ENCODE results near the gene MARK3. TPM values are rescaled to one million over a fixed set of nuclear protein-coding genes. Genes with fewer than 3 reads are reported as not detected.

MARK3 gene
- total and polyA plus RNA-seq, 2 of the 13 experiments (the other 11 are each of a cell fraction or from before 2014, with no cell fraction given): 47.7 to 56.6 TPM

DNA sequence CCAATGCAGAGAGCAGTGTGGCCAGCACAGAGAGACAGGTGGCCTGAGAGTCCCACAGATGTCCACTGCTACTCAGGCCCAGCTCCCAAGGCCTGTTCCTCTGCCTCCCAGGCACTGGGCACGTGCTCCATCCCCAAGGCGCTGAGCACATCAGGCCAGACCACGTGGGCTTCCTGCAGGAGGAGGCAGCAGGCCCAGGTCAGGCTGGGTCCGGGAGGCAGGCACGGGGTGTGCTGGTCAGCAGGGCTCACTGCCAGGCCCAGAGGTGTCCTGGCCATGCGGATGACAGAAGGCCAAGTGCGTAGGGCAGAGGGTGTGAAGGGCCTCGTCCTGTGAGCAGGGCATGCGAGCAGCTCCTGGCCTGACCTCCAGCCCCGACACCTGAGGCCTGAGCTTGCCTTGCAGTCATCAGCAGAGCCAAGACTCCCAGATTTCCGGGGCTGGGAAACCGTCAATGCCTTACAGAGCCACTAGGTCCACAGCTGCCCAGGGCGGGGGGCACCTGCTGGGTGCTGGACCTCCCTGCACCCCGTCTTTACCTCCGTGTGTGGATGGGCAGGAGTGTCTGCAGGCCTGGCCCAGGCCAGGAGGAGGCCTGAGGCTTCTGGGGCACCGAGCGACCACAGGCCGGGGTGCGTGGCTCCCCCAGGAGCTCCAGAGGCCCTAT lies 158.6 kb downstream of the MARK3 start (continued):
- TF ChIP-seq, protein P1, sequence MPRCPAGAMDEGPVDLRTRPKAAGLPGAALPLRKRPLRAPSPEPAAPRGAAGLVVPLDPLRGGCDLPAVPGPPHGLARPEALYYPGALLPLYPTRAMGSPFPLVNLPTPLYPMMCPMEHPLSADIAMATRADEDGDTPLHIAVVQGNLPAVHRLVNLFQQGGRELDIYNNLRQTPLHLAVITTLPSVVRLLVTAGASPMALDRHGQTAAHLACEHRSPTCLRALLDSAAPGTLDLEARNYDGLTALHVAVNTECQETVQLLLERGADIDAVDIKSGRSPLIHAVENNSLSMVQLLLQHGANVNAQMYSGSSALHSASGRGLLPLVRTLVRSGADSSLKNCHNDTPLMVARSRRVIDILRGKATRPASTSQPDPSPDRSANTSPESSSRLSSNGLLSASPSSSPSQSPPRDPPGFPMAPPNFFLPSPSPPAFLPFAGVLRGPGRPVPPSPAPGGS (CRISPR knock-in tag; IDR thresholded peaks at IDR 0.05): no peak
- TF ChIP-seq ZNF383 (CRISPR knock-in tag; IDR thresholded peaks at IDR 0.05; ENCODE audit: borderline replicate concordance) (no peak), CREB1 (IDR thresholded peaks at IDR 0.05) (no peak), CREB1 (CRISPR knock-in tag; IDR thresholded peaks at IDR 0.05) (no peak), ZNF563 (CRISPR knock-in tag; IDR thresholded peaks at IDR 0.05) (no peak), DNMT3B (CRISPR knock-in tag; conservative IDR thresholded peaks at IDR 0.05) (no peak), ZNF616 (CRISPR knock-in tag; IDR thresholded peaks at IDR 0.05; ENCODE audit: low read depth) (peak; percentile 79; the same call in 1 of the 2 replicates), ZNF468 (CRISPR knock-in tag; IDR thresholded peaks at IDR 0.05) (0 out of 2 replicates have a peak, but pooled peaks have one; percentile 33), ZNF674 (CRISPR knock-in tag; IDR thresholded peaks at IDR 0.05; ENCODE audit: low read depth) (no peak), ZNF430 (CRISPR knock-in tag; IDR thresholded peaks at IDR 0.05) (no peak), ZBTB20 (CRISPR knock-in tag; IDR thresholded peaks at IDR 0.05; ENCODE audit: borderline replicate concordance, low read depth) (no peak), ZNF30 (CRISPR knock-in tag; IDR thresholded peaks at IDR 0.05) (no peak), ZNF703 (CRISPR knock-in tag; IDR thresholded peaks at IDR 0.05; ENCODE audit: borderline replicate concordance) (no peak), ZFX (CRISPR knock-in tag; IDR thresholded peaks at IDR 0.05; ENCODE audit: low read depth) (peak; percentile 81), ZNF33A (CRISPR knock-in tag; IDR thresholded peaks at IDR 0.05; ENCODE audit: borderline replicate concordance) (no peak), SPEN (CRISPR knock-in tag; IDR thresholded peaks at IDR 0.05; ENCODE audit: low read depth) (no peak), ATF7-NPFF (CRISPR knock-in tag; IDR thresholded peaks at IDR 0.05; ENCODE audit: low read depth) (no peak), ZNF329 (CRISPR knock-in tag; IDR thresholded peaks at IDR 0.05; ENCODE audit: low read depth) (no peak), ZBTB3 (CRISPR knock-in tag; IDR thresholded peaks at IDR 0.05; ENCODE audit: borderline replicate concordance, low read depth) (no peak)
- TF ChIP-seq, protein P2, sequence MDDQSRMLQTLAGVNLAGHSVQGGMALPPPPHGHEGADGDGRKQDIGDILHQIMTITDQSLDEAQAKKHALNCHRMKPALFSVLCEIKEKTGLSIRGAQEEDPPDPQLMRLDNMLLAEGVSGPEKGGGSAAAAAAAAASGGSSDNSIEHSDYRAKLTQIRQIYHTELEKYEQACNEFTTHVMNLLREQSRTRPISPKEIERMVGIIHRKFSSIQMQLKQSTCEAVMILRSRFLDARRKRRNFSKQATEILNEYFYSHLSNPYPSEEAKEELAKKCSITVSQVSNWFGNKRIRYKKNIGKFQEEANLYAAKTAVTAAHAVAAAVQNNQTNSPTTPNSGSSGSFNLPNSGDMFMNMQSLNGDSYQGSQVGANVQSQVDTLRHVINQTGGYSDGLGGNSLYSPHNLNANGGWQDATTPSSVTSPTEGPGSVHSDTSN (CRISPR knock-in tag; IDR thresholded peaks at IDR 0.05; ENCODE audit: borderline replicate concordance): no peak
- TF ChIP-seq, protein P3, sequence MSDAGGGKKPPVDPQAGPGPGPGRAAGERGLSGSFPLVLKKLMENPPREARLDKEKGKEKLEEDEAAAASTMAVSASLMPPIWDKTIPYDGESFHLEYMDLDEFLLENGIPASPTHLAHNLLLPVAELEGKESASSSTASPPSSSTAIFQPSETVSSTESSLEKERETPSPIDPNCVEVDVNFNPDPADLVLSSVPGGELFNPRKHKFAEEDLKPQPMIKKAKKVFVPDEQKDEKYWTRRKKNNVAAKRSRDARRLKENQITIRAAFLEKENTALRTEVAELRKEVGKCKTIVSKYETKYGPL (CRISPR knock-in tag; IDR thresholded peaks at IDR 0.05): no peak
- TF ChIP-seq, protein P4, sequence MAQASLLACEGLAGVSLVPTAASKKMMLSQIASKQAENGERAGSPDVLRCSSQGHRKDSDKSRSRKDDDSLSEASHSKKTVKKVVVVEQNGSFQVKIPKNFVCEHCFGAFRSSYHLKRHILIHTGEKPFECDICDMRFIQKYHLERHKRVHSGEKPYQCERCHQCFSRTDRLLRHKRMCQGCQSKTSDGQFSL (CRISPR knock-in tag; IDR thresholded peaks at IDR 0.05): no peak
- TF ChIP-seq, protein P5, sequence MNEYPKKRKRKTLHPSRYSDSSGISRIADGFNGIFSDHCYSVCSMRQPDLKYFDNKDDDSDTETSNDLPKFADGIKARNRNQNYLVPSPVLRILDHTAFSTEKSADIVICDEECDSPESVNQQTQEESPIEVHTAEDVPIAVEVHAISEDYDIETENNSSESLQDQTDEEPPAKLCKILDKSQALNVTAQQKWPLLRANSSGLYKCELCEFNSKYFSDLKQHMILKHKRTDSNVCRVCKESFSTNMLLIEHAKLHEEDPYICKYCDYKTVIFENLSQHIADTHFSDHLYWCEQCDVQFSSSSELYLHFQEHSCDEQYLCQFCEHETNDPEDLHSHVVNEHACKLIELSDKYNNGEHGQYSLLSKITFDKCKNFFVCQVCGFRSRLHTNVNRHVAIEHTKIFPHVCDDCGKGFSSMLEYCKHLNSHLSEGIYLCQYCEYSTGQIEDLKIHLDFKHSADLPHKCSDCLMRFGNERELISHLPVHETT (CRISPR knock-in tag; conservative IDR thresholded peaks at IDR 0.05): no peak
- TF ChIP-seq, protein P6, sequence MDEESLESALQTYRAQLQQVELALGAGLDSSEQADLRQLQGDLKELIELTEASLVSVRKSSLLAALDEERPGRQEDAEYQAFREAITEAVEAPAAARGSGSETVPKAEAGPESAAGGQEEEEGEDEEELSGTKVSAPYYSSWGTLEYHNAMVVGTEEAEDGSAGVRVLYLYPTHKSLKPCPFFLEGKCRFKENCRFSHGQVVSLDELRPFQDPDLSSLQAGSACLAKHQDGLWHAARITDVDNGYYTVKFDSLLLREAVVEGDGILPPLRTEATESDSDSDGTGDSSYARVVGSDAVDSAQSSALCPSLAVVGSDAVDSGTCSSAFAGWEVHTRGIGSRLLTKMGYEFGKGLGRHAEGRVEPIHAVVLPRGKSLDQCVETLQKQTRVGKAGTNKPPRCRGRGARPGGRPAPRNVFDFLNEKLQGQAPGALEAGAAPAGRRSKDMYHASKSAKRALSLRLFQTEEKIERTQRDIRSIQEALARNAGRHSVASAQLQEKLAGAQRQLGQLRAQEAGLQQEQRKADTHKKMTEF (CRISPR knock-in tag; IDR thresholded peaks at IDR 0.05): 0 out of 2 replicates have a peak, but pooled peaks have one; percentile 29
